HG02588 (cell line): ENCODE measurements around the gene KCTD21.

Source experiments
- ATAC-seq: cut with Tn5 transposase; IDR thresholded peaks from one replicate; pipeline ENCODE4 v1.9.1; 2021; ENCODE audit warnings: mild to moderate bottlenecking, moderate library complexity; ENCODE audit not compliant: unreplicated experiment

Gene KCTD21

GRCh38 chr11:78147807-78148206 is 40.6 kb downstream of the KCTD21 start:
- ATAC-seq, result no peak

DNA sequence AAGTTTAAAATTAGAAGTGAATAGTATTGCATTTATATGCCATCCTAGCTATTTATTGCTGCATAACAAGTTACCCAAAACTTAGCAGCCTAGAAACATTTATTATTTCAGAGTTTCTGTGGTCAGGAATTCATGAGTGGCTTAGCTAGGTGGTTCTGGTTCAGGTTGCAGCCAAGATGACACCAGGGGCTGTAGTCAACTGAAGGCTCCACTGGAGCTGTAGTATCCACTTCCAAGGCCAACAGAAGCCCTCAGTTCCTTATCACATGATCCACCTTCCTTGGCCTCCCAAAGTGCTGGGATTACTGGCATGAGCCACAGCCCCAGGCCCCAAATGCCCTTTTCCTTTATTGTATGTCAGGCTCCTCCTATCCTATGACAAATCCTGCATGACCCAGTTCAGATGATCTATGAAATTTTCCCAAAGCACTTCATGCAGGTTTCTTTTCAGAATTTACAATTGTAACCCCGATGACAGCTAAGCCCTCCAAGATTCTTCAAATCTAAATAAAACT is 42.9 kb downstream of the KCTD21 start:
- no peak for ATAC-seq

DNA sequence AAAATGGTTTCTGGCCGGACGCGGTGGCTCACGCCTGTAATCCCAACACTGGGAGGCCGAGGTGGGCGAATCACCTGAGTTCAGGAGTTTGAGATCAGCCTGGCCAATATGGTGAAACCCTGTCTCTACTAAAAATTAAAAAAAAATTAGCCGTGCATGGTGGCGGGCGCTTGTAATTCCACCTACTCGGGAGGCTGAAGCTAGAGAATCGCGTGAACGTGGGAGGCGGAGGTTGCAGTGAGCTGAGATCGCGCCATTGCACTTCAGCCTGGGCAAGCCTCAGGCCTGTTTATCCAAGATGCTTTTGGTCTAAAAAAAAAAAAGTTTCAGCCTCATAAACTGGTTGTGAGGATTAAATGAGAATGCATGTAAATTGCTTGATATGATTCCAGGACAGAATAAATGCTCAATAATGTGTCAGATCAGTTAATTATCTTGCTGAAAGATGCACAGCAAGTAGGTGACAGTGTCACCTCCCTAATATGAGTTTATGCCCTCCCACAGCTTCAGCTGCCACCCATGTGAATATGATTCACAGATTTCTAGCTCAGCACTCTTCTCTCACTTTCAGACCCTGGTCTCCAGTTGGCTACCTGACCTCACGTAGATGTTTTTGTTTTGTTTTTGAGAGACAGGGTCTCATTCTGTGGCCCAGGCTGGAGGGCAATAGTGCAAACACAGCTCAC is 47.9 kb downstream of the KCTD21 start:
- ATAC-seq, result no peak

DNA sequence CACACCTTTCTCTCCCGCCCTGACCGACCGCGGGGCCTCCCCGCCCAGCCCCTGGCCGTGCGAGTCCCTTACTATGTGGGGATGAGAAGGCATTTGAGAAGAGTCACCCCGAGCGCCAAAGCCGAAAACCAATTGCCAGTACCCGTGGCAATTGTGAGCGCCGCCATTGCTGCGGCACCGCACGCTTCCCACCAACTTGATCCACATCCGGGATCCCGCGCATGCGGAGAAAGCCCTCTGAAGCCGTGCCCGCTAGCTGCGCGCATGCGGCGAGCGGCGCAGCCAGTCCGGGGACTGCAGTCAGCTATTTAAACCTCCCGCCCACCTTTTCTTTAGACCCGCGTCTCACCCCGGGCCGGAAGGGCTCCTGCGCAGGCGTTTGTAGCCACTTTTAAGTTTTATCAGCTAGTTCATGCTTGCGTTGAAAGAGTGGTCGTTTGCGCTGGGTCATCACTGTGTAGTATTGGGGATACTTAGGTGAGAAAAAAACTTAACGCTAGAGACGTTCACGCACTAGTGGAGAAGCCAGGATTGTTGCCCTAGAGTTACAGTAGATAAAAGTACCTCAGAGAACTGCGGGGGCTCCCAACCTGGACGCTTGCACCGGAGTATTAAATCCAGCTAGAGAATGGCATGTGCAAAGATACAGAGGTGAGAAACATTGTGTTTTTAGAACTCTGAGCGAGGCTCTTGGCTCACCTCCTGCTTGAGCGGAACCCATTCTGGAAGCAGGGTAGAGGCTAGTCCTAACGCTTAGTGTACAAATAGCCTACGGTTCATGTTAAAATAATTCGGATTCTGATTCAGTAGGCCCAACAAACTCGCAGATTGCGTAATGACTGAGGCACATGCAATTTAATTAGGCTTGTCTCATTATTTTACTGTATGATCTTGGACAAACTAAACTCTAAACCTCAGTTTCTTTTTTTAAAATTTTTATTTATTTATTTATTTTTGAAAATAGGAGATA is 48.7 kb downstream of the KCTD21 start, which contains the start of gene ALG8:
Gene ALG8 (minus strand): TSS at position 205 of the 970 bp plus-strand sequence. CDS start 38 bp downstream, at position 167.
- ATAC-seq, result peak; percentile 93

GRCh38 chr11:78138694-78139421 is 49.6 kb downstream of the KCTD21 start:
- peak; percentile 24 for ATAC-seq

DNA sequence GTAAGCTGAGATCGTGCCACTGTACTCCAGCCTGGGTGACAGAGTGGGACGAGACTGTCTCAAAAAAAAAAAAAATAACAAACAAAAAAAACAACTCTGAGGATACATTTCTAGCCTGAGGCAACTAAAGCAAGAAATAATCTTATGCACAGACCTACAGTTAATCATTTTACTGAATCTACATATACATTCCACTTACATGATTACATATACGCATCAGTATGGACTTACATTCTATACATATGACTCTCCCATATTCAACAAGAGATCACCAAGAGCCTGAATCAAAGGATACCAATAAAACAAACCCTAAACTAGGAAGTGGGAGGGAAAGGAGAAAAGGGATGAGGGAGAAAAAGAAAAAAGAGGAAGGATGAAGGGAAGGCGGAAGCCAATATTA is 50.1 kb downstream of the KCTD21 start:
- ATAC-seq, result no peak

GRCh38 chr11:78132475-78132874 is 56.0 kb downstream of the KCTD21 start:
- no peak for ATAC-seq

DNA sequence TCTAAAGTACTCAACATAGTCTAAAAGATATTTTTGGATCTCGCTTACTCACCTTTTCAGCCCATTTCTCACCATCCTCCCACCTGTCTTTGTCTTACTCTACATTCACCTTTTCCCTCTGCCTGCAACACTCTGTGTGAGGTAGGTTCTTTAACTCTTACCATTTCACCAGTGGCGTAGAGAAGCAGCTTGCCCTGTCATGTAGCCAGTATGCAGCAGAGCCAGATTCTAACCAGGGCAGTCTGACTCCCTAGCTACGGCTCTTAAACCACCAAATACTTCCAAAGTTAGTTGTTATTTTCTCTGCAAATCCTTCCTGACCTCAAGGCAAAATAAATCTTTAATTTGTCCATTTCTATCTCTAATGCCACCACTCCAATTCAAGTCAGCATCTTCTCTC is 56.5 kb downstream of the KCTD21 start:
- no peak for ATAC-seq

DNA sequence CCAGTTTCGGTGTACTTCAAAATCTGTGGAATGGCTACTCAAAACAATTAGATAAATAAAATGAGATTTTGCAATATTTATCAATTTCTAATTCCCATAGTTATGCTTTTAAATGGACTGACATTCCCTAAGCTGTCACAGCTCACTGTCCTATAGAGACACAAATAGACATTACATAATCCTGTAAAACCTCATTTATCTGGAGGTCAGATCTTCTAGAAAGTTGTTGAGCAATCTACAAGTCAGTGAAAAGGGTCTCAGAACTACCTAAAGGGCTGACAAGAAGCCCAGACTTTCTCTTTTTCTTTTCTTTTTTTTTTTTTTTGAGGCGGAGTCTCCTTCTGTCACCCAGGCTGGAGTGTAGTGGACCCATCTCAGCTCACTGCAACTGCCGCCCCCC is 61.0 kb downstream of the KCTD21 start:
- no peak for ATAC-seq
